Stromal cell of bone marrow (primary cell): Measurements from ENCODE around the gene PEX11G.

Experiments
- DNase-seq: peaks from one replicate; pipeline ENCODE4 v3.0.0-alpha.2; 2012; ENCODE audit warnings: low read depth

The PEX11G gene

DNA sequence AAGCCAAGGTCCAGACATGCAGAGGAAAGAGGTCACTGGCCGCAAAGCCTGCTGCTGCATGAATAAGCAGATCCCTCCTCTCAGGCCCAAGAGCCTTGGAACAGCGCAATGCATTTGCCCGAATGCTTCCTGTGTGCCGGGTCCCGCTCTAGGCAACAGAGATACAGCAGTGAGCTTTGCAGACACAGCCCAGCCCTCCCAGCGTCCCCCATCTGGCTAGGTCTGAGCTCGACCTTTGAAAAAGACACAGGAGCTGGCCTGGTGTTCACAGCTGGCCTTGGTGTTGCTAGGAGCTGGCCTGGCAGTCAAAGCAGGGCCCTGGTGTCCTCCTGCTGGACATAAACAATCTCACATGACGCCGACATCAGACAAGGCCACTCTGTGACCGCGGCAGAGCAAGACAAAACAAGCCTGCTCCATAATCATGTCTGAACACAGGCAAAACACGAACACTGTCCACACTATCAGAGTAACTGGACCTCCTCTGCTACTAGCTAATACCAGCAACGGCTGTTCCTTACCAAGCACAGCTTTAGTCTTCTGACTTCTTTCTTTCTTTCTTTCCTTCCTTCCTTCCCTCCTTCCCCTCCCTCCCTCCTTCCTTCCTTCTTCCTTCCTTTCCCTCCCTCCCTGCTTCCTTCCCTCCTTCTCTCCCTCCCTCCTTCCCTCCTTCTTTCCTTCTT, 5.7 kb upstream of the PEX11G start:
- DNase-seq = no peak

DNA sequence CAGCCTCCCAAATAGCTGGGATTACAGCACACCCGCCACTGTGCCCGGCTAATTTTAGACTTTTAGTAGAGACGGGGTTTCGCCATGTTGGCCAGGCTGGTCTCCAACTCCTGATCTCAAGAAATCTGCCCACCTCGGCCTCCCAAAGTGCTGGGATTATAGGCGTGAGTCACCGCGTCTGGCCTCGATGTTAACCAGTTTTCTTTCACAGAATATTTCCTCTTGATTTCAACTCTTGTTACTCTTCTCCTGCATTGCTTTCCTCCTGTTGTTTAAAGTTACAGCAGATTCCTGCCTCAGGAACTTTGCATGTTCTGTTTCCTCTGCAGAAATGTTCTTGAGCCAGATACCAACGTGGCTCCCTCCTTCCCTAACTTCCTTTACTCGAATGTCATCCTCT, 3.7 kb upstream of the PEX11G start:
- DNase-seq = no peak

DNA sequence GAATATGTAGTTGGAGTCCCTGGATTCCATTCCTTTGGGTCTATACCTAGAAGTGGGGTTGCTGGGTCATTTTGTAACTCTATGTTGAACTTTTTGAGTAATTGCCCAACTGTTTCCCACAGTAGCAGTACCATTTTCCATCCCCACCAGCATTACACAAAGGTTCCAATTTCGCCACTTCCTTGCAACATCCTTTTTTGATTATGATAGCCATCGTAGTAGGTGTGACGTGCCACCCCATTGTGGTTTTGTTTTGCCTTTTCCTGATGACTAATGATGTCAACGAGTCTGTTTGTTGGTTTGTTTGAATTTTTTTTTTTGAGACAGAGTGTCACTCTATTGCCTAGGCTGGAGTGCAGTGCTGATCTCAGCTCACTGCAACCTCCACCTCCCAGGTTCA, 3.3 kb upstream of the PEX11G start:
- no peak for DNase-seq

DNA sequence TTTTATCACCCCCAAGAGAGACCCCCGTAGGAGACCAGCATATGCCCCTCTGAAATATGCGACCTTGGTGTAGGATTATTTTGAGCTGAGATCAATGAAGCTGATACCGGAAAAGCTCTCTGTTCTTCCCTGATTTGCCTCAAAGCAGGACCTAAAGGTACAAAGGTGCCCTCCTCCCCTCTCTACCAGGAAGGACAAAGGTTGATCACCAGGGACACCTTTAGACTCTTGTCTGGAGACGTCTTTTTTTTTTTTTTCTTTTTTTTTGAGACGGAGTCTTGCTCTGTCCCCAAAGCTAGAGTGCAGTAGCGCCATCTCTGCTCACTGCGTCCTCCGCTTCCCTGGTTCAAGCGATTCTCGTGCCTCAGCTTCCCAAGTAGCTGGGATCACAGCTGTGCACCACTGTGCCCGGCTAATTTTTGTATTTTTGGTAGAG, 792 bp upstream of the PEX11G start:
- DNase-seq = no peak

DNA sequence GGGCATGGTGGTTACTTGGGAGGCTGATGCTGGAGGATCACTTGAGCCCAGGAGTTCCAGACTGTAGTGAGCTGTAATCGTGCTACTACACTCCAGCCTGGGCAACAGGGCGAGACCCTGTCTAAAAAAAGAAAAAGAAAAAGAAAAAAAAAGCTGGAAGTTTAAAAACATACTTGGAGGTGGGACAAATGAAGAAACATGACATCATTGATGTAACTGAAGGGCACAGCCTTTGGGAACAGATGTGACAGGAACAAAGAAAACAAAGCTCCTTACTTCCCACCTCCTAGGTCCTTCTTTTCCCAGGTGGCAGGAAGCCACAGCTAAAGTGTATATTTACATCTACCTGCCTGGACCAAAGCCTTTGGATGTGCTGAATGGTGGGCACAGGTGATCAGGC, 1.9 kb downstream of the PEX11G start:
- no peak for DNase-seq

DNA sequence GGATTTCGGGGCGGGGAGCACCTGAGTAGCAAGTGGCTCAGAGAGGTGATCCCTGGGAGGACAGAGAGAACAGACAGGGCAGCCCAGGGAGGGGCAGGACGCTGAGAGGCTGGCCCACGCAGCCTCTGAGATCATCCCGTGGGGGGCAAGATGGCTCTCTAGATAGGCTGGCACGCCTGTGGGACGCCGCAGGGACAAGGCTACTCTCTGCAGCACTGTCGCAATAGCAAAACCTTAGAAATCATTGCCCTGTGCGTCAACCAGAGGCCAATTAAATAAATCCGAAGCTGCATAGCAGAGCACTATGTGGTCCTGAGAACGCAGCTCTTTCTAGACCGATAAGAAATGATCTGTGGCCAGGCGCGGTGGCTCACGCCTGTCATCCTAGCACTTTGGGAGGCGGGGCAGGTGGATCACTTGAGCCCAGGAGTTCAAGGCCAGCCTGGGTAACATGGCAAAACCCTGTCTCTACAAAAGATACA, 5.1 kb downstream of the PEX11G start:
- no peak for DNase-seq

DNA sequence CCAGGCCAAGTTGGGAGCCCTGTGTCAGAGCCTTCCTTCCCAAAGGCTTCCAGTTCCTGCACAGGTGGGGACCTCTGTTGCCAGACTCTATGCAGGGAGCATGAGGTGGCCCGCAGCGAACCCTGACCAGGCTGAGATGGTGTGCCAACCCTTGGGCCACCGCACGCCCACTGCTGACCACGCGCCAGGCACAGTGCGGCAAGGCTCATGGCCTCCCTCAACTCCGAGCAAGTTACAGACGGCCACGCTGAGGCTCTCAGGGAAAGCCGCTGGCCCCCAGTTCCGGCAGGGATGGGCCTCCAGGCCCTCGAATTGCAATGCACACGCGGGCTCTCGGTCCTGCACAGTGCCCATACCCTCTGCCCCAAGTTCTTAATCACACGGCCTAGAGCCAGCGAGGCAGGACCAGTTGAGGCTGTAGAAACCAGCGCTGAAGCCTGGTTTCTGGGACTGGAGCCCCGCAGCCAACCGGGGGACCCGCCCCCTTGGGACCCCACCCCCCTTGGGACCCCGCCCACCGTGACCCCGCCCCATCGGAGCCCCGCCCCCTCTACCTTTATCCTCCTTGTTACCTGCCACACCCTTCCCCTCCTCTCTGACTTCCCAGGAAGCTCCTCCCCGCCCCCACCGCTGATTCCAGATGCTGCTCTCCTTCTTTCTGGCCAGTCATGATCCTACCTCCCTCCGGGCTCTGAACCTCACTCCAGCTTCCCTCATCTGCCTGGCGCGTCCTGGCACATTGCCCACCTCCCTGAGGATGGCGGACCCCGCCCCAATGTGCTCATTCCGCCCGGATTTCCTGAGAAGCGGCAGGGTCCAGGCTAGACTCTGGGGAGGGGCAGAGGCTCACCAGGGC, 6.0 kb downstream of the PEX11G start:
- DNase-seq = no peak

DNA sequence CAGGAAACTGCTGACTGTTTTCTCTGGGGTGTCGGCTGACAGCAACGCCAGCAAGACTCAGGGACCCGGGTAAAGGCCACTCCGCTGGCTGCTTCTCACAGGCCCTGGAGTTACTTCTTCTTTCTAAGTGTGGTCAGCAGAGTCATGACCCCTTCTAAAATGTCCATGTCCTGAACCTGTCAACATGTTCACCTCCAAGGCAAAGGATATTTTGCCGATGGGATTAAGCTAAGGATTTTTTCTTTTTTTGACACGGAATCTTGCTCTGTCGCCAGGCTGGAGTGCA, 7.9 kb downstream of the PEX11G start:
- no peak for DNase-seq

DNA sequence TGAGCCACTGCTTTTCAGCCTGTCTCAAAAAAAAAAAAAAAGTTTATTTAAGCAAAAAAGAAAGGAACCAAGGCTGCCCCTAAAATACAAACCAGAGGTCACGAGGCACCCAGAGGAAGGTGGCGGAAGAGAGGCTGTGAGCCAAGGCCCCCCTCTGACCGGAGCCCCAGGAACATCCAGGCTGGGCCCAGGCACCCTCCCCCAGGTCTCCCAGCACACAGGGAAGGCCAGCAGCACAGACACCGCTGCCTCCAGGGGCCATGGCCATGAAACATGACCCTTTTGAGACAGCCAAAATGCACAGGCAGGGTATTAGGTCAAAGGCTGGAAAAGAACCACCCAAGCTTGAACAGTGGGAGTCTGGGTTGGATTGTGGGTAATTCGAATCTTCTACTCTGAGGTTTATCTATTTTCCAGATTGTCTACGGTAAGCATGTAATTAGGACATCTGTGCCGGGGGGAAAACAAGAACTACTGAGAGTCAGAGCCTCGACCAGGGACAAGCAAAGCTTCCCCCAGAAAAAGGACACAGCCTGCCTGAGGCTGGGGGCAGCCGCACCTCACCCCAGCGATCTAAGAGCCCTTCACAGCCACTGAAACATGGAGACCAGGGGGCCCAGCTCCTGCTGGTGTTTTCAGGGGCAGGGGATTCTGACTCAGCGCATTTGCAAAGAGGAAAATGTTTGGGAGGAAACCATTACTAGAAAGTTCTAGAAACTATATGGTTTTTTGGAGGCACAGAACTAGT, 8.4 kb downstream of the PEX11G start:
- DNase-seq = no peak

DNA sequence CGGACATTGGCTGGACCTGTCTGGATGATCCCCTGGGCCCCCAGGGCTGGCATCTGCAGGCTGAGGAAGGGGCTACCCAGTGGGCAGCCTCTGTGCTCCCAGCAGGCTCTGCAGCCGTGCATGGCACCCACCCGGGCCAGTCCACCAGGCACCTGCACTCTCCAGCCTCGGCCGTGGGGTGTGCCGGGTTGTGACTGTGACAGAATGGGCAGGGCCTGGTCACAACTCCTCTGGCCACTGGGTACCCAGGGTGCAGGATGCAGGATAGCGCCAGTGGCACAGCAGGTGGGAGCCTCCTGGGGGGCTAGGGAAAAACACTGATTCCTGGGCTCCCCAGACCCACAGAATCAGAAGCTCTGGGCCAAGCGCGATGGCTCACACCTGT, 10.0 kb downstream of the PEX11G start:
- no peak for DNase-seq

DNA sequence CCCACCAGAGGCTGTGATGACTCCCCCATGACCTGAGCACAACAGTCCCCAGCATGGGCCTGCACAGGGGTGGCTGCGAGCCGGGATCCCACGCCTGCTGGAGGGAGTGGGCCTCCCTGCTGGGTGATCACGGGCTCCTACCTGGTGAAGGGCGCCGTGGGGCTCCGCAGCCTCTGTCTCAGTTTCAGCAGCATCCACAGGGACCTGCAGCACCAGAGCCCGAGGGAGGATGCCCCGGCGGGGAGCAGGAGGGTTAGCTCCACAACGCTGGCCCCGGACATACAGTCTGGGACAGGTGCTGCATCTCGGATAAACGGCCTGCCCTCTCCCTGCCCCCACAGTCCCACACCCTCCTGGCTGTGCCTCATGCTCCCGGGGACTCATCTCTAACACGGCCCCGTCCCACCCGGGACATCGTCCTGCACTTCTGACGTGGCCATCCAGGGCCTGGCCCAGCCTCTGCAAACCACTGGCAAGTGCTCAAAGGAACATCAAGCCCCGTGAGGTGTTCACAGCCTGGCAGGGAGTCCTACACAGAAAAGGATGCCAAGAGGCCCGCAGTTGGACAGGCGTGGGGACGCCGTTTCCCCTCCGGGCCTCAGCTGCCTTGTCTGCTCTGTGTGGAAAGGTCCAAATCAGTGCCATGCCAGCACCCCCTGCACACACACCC, 10.5 kb downstream of the PEX11G start:
- DNase-seq = no peak

DNA sequence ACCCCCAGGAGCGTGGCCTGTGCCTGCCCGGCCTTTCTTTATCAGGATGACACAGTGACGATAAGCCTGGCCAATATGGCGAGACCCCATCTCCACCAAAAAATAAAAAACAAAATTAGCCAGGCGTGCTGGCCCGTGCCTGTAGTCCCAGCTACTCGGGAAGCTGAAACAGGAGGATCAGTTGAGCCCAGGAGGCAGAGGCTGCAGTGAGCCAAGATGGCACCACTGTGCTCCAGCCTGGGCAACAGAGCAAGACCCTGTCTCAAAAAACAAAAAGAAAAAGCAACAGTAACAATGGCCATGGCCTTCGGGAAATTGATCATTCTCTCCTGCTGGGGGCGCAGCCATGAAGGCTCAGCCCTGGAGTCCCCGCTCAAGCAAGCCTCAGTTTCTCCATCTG, 11.1 kb downstream of the PEX11G start:
- no peak for DNase-seq

DNA sequence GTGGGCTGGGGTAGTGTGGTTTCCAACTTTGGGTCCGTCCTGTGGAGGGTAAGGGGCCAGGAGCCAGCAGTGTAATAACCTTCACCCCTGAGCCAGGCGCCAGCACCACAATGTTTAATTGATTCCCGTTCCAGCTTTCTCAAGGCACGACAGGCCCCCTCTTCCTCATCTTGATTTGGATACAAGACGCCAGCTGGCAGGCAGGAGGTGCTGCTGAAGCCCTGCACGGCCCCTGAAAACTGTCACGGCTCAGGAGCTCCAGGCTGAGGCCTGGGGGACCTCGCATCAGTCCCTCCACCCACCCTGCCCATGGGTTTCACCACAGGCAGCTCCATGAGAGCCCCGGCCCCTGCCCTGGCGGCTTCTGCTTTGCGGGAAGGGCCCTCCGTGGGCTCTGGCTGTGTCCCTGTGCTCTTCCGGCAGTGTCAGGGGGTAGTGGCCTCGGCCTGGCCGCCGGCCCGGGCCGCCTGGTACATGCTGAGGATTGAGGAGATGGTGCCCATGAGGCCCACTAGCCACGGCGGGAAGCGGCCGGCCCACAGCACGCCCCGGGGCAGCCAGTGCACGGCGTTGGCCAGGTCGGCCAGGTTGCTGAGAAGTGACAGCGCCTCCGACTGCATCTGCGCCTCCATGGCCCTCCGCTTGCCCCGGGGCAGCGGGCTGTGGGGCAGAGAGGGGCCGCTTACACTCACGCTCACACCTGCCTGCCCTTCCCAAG, 11.9 kb downstream of the PEX11G start:
- no peak for DNase-seq

DNA sequence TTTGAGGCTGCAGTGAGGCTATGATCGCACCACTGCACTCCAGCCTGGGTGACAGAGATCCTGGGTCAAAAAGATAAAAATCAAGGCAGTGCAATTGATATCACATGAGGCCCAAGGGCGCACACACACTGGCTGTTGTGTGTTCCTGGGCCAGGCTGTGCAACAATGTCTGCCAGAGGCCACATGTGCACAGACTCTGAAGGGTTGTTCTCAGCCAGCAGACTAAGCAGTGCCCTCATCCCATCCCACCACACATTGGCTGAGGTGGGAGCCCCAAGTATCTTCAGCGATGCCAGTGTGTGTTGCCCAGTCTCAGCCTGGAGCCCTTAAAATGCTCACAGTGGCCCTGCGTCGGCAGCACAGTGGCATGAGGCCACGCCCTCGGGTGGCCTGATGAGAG, 12.6 kb downstream of the PEX11G start:
- DNase-seq = no peak

DNA sequence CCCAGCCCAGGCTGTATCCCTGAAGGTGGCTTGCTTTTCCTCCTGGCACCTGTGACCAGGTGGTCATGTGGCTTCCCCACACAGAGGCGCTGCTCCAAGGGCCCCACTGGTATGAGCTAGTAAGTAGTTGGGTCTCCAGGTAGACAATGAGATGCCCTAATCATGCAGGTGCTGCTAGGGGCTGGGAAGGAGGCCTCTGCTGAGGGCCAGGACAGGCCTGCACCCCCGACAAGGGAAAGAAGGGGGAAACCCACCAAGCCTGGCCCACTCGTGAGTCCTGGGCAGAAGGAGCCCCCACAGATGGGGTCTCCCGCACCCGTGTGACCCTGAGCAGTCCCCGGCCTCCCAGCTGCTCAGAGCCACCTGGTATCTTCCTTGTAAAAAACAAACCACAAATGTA, 13.2 kb downstream of the PEX11G start:
- DNase-seq = no peak

DNA sequence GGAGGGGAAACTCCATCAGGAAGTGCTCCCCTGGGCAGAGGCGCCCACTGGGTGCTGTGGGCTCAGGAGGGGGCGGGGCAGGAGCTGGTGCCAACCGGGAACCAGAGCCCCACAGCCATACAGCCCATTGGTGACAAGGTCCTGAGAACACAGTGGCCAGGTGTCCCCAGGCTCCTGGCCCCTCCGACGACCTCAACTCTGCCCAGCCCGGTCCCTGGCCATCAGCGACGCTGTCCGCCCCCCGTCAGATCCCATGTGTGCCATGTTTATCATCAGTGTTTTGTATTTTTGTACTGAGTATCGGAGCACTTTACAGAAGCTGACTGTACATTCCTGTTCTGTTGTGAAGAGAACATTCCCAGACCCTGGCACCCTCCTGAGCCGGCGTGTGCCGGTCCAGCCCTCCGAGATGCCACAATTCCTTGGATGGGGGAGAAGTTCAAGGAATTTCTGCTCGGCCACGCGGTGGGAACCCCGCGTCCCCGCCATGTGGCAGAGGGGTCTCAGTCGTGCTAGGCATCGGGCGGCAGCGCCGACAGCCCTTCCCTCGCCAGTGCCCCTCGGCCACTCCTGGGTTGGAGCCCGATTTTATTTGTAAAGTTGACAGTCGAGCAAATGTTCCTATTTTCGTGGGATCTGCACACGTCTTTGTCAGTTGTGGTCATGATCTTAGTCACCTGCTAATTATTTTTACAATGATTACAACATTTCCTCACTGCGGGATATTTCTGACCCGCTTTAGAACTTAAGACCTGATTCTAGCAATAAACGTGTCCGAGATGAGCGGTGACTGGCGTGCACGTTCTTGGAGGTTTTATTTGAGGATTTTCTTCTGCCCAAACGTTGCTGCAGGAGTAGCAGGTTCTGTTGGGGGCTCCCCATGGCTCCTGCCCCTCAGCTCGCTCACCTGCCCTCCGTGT, 16.9 kb downstream of the PEX11G start:
- DNase-seq = no peak

DNA sequence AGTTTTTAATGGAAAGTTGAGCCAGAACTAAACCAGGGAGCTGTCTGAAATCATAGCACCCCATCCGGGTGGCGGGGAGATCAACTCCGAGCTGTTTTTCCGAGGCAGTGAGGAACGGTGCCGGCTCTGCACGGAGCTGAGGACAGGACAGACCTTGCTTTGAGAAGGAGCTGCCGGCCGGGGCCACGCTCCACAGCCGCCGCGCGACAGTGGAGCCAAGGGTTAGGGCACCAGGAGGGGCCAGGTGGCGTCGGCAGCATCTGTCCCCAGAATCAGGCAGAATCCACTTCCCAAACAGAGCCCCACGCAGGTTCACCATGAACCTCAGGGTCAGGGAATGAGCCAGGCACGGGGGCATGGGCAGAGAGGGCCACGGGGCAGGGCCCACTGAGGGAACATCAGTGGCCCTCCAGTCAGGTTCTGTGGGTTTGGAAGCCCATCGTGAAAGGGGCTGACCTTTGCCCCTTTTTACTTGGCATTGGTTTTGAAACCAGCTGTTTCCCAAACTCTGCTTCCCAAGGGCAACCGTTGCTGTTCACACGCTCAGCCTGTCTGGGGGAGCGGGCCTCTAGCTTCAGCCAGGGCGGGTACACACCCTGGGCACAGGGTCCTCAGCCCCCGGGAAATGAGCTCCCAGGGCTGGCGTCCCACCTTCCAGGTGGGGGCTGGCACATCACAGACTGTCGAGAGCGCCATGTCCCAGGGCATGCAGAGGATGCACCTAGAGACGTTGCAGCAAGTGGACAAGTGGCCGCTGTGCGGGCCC, 18.1 kb downstream of the PEX11G start:
- no peak for DNase-seq

DNA sequence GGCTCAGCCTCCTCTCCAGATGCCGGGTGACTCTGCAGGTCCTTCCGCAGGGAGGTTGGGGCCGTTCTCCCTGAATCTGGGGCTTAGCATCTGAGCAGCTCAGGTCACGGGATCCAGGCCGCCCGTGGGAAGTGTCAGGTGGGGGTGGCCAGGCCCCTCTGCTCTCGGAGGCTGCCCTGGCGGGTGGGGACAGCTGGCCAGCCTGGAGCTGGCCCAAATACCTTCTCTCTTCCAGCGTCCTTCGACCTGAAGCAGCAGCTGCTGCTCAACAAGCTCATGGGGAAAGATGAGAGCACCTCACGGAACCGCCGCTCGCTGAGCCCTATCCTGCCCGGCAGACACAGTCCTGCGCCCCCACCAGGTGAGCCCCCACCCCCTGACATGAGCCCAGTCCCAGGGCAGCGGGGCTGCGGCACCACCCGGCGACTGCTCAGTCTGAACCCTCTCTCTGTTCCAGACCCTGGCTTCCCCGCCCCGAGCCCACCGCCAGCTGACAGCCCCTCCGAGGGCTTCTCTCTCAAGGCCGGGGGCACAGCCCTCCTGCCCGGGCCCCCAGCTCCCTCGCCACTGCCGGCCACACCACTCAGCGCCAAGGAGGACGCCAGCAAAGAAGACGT, 19.1 kb downstream of the PEX11G start:
- DNase-seq = no peak

DNA sequence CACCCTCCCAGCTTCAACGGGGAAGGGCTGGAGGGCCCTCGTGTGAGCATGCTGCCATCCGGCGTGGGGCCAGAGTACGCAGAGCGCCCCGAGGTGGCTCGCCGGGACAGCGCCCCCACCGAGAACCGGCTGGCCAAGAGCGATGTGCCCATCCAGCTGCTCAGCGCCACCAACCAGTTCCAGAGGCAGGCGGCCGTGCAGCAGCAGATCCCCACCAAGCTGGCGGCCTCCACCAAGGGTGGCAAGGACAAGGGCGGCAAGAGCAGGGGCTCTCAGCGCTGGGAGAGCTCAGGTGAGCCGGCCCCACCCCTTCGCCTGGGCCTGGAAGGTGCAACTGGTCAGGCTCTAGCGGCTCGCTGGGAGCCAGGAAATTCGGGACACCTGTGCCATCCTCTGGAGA, 20.0 kb downstream of the PEX11G start:
- DNase-seq = no peak
